ENCODE results near the gene SH2D4B.

SH2D4B gene

DNA sequence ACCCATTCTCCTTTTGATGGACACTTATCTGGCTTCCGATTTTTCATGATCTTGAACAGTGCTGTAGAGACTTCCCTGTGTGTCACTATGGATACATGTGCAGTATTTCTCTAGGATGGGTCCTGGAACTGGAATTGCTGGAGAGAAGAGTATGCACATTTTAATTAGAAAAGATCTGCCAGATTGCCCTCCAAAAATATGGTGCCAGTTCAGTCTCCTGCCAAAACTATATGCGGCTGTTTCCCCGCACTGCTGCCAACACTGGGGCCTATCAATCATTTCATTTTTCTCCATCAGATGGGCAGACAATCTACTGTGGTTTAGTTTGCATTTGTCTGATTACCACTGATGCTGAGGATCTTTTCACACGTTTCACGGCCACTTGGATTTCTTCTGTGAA is 105.0 kb downstream of the SH2D4B start:
- DNase-seq (ENCODE audit: low read depth) = no peak

- DNase-seq (ENCODE audit: low read depth) = no peak
These were observed 108.7 kb downstream of the SH2D4B start for GRCh38 chr10:80646366-80646765.

DNA sequence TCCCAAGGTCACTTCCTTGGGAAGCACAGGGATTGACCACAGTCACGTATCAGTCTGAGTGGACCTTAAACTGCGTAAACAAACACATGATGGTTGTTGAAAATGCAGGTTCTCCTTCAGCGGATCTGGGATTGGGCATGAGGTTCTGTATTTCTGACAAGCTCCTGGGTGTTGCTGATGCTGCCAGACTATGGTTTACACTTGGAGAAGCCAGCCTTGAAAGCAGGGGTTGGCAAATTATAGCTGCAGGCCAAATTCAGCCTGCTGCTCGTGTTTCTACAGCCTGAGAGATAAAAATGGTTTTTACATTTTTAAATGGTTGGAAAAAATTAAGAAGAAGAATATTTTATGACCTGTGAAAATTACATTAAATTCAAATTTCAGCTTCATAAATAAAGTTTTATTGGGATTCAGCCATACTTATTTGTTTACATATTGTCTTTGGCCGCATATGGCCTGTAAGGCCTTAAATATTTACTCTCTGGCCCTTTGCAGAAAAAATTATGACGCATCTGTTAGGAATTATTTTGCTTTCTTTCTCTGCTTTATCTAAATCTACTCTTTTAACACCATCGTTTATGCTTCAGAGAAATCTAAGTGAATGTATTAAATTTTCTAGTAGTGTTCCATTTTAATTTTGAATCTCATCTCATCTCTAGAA is 109.6 kb downstream of the SH2D4B start:
- DNase-seq (ENCODE audit: low read depth) = no peak

DNA sequence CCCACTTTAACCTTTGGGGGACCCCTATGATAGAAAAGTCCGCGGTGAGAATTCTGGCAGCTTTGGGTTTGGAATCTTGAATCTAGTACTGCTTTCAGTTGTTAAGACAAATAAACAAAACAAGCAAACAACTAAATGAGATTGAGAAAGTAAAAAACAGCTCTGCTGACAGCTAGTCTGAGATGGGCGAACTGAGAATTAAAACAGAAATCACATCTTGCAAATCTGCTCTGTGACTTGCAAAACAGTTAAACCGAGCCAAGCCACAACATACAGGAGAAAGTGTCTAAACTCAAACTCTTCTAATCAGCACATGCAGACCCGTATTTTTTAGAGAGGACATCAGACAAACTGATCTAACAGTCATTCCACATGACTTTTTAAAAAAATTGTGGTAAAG is 110.4 kb downstream of the SH2D4B start:
- DNase-seq (ENCODE audit: low read depth) = no peak

DNA sequence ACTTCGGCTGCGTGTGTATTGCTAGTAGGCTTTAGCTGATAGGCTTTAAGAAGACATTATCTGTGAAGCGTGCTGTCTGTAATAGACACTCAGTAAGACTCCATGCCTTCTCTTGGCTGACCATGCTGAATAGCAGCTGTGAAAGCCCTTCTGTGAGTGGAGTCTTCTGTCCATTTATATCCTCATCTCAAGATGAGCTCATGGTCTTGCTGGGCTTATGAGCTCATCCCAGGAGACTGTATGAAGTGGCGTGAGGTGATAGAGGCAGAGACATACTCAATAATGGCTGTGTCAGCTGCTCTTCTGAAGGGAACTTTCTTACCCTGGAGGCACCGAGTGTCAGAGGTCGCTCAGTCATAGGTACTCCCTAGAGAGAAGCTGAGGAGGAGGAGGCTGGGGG is 111.5 kb downstream of the SH2D4B start:
- DNase-seq (ENCODE audit: low read depth) = no peak

- no peak for DNase-seq (ENCODE audit: low read depth)
These were observed 118.2 kb downstream of the SH2D4B start for GRCh38 chr10:80655898-80656297.

GRCh38 chr10:80658068-80658467 is 120.4 kb downstream of the SH2D4B start:
- DNase-seq (ENCODE audit: low read depth) = no peak

GRCh38 chr10:80659289-80659688 is 121.6 kb downstream of the SH2D4B start:
- DNase-seq (ENCODE audit: low read depth) = no peak

DNA sequence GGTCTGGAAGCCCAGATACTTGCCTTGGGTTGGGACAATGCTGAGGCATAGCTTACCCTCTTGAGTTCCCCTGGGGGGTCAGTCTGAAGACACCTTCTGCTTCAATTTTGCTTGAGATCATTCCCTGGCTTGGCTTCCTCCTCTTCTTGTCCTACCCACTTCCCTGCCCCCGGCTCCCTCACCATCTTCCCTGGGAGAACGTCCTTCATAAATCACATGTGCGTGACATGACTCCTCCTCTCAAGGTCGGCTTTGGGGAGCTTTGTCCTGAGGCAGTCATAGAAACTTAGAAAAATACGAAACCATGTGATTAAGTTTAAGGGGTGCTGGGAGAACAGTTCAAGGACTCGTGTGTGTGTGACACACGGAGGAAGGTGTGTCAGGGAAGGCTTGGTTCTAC is 122.6 kb downstream of the SH2D4B start:
- DNase-seq (ENCODE audit: low read depth) = no peak

GRCh38 chr10:80660736-80661135 is 123.0 kb downstream of the SH2D4B start:
- DNase-seq (ENCODE audit: low read depth) = no peak

DNA sequence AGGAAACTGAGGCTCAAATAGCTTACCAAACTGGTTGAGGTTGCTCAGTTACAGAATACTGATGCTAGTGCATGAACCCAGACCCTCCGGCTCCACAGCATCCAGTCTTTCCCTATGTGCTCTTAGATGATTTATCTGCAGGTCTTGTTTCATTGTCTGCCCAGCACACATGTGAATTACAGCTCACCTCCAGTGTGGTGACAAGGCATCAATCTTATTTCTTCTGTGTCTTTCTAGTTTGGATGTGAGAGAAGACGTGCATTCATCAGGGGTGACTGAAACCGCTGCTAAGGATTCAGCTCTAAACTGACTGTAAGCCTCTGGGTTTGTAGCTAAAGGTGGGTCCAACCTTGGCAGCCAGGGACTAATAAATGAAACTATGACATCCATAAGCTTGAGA is 123.8 kb downstream of the SH2D4B start:
- no peak for DNase-seq (ENCODE audit: low read depth)

DNA sequence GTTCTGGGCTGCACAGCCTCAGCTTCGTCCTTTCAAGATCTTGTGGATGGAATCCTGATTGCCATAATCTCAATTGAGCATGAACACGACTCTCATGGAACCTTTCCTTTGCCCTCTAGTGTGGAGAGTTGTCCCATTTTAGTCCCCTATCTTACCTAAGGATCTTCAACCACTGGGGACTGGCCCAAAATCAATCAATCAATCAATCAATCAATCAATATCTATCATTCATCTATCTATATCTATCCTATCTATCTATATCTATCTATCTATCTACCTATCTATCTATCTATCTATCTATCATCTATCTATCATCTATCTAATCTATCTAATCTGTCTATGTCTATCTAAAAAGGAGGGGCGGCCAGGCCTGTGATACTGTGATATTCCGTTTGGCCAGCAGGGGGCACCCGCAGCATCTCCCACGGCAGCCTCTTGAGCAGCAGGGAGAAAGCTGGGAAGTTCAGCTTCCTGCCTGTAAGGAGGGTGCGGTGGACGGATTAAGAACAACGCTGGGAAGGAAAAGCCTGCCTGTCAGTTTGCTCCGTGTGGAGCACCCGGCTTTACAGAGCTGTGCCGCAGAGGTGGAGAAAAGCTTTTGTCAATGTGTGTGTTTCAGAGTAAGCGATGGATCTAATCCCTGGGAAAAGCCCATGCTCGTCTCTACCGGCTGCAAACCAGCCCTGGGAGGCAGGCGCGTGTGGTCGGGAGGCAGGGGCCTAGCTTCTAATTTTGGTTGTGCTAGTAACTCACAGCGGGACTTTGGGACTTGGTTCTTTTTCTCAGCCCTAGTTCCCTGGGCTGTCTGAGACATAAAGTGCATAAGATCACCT is 124.9 kb downstream of the SH2D4B start:
- peak; percentile 36 for DNase-seq (ENCODE audit: low read depth)

- peak; percentile 6 for DNase-seq (ENCODE audit: low read depth)
These were observed 126.5 kb downstream of the SH2D4B start for GRCh38 chr10:80664071-80664680.

GRCh38 chr10:80669485-80669884 is 131.8 kb downstream of the SH2D4B start:
- DNase-seq (ENCODE audit: low read depth) = no peak

DNA sequence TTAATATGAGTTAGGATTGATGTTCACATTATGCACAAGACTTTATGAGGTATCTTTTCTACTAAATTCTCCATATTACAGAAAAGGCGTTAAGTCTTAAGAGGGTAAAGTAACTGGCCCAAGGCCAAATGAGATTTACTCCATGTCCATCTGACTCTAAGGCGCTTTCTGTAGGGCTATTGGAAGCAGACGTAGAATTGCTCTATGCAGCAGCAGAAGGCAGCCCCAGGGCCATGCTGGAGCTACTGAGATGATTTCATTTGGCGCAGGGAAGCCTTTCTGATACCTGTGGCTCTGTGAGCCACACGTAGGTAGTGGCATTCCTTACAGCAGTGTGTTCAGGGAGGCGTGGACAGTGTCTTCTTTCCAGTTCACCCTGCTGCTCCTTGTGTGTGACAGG is 133.1 kb downstream of the SH2D4B start:
- DNase-seq (ENCODE audit: low read depth) = no peak

GRCh38 chr10:80671847-80672246 is 134.1 kb downstream of the SH2D4B start:
- DNase-seq (ENCODE audit: low read depth) = no peak

- no peak for DNase-seq (ENCODE audit: low read depth)
These were observed 134.9 kb downstream of the SH2D4B start for GRCh38 chr10:80672613-80673012.

GRCh38 chr10:80674809-80675208 is 137.1 kb downstream of the SH2D4B start:
- no peak for DNase-seq (ENCODE audit: low read depth)

- DNase-seq (ENCODE audit: low read depth) = no peak
These were observed 143.4 kb downstream of the SH2D4B start for GRCh38 chr10:80681142-80681541.

DNA sequence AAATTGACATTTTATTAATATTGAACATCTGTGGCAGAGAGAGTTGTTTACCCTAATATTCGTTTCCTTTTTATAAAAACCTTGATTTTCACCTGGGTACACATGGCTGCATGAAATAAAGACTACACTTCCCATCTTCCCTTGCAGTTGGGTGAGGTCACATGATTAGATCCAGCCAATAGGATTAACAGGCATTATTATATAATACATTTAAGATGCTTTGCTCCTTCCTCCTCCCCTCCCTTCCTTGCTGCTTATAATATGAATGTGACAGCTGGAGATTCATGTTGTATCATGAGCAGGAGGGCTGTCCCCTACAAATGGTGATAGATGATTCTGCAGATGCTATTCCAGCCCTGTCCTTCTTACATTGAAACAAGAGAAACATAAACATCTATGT is 146.6 kb downstream of the SH2D4B start:
- peak; percentile 11 for DNase-seq (ENCODE audit: low read depth)

- DNase-seq (ENCODE audit: low read depth) = no peak
These were observed 147.7 kb downstream of the SH2D4B start for GRCh38 chr10:80685355-80685754.

DNA sequence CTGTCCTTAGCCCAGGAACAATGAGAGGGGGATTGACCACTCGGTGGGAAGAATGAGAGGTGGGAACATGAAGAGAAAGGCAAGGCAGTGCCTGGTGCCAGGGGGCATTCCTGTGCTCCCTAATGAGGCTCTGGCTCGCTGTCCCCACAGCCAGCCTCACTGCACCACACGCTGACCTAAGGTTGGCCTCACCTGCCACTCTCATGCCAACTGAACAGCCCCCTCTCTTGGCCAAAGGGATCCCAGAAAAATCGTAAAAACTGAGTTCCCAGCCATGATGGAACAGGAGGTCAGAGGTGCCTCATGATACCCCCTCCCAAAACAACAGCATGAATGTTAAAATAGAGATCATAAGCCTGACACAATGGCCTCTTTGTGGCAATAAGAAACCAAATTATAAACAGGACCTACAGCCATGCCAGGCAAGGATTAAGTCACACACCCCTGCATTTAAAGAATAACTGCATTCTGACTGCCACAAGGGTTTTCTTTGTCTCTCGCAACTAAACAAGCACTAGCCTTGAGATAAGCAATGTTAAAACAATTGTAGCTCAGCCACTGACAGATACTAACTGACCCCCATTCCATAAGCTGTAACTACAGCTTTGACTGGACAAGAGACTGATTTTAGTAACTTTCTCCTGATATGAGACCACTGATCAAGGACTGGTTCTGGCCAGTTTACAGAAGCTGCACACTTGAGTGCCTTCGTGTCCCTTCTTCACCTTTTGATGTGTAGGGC is 149.2 kb downstream of the SH2D4B start:
- DNase-seq (ENCODE audit: low read depth) = no peak

DNA sequence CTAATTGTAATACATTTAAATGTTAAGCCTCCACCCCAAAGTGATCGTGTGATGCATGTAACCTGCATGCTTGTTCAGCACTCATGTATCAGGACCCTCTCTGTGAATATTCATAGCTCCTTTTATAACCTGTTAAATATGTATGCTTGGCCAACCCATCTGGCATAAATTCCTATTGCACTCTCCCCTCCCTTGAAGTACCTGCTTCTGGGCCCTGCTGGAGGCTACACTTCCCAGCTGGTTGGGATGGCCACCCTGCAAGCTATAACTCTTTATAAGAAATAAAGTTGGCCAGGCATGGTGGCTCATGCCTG is 149.7 kb downstream of the SH2D4B start:
- no peak for DNase-seq (ENCODE audit: low read depth)
